SK-N-SH treated with all-trans-retinoic acid at 6 μM for 48 hours (cell line): ENCODE results near the gene HINT2.

ENCODE experiments used
- CREB5 ChIP-seq: fragments of 250-450 bp; sonication (Bioruptor Pico); IDR thresholded peaks from 2 replicates; pipeline ENCODE4 v1.5.1; 2020; ENCODE audit warnings: low read depth, mild to moderate bottlenecking, moderate library complexity
- CSDC2 ChIP-seq: fragments of 250-450 bp; sonication (Bioruptor Pico); IDR thresholded peaks from 2 replicates; pipeline ENCODE4 v1.5.0; 2020; ENCODE audit warnings: mild to moderate bottlenecking, moderate library complexity
- CSRNP3 ChIP-seq: fragments of 250-450 bp; sonication (Bioruptor Pico); IDR thresholded peaks from 2 replicates; pipeline ENCODE4 v1.5.1; 2021; ENCODE audit warnings: mild to moderate bottlenecking, moderate library complexity
- OSR1 ChIP-seq: fragments of 250-450 bp; sonication (Bioruptor Pico); IDR thresholded peaks from 2 replicates; pipeline ENCODE4 v1.8.0; 2022; ENCODE audit warnings: moderate library complexity, mild to moderate bottlenecking, inconsistent platforms
- PATZ1 ChIP-seq: fragments of 250-450 bp; sonication (Bioruptor Pico); IDR thresholded peaks from 2 replicates; pipeline ENCODE4 v1.8.0; 2020; ENCODE audit warnings: mild to moderate bottlenecking, moderate library complexity, borderline replicate concordance
- RARB ChIP-seq: fragments of 250-450 bp; sonication (Bioruptor Pico); IDR thresholded peaks from 2 replicates; pipeline ENCODE4 v1.8.0; 2021; ENCODE audit warnings: mild to moderate bottlenecking, moderate library complexity
- SNAI2 ChIP-seq: fragments of 250-450 bp; sonication (Bioruptor Pico); IDR thresholded peaks from 2 replicates; pipeline ENCODE4 v1.5.0; 2020; ENCODE audit warnings: mild to moderate bottlenecking, moderate library complexity
- TCF4 ChIP-seq: fragments of 250-450 bp; sonication (Bioruptor Pico); IDR thresholded peaks from 2 replicates; pipeline ENCODE4 v1.8.0; 2021; ENCODE audit warnings: mild to moderate bottlenecking, moderate library complexity, borderline replicate concordance
- ZC3H10 ChIP-seq: fragments of 250-450 bp; sonication (Bioruptor Pico); IDR thresholded peaks from 2 replicates; pipeline ENCODE4 v1.5.1; 2021; ENCODE audit warnings: mild to moderate bottlenecking, moderate library complexity
- ZFP3 ChIP-seq: fragments of 250-450 bp; sonication (Bioruptor Pico); IDR thresholded peaks from 2 replicates; pipeline ENCODE4 v1.5.0; 2020; ENCODE audit warnings: mild to moderate bottlenecking, moderate library complexity
- ZNF565 ChIP-seq: fragments of 450-650 bp; formaldehyde crosslinking; conservative IDR thresholded peaks from 2 replicates; pipeline ENCODE4 v1.5.0; 2020; ENCODE audit warnings: low read depth, mild to moderate bottlenecking, moderate library complexity
- ZNF70 ChIP-seq: fragments of 450-650 bp; formaldehyde crosslinking; IDR thresholded peaks from 2 replicates; pipeline ENCODE4 v1.5.0; 2020; ENCODE audit warnings: mild to moderate bottlenecking, moderate library complexity
- ZNF8 ChIP-seq: fragments of 450-650 bp; formaldehyde crosslinking; IDR thresholded peaks from 2 replicates; pipeline ENCODE4 v1.5.0; 2020; ENCODE audit warnings: mild to moderate bottlenecking, moderate library complexity

GRCh38 chr9:35814841-35815543, at the start of gene HINT2:
- TF ChIP-seq PATZ1 (CRISPR knock-in tag): no peak
- no peak for TF ChIP-seq TCF4 (CRISPR knock-in tag)
- no peak for TF ChIP-seq OSR1 (CRISPR knock-in tag)
- no peak for TF ChIP-seq RARB (CRISPR knock-in tag)
- TF ChIP-seq CREB5 (CRISPR knock-in tag): no peak
- TF ChIP-seq SNAI2: no peak
- TF ChIP-seq CSDC2 (CRISPR knock-in tag): no peak
- TF ChIP-seq ZFP3 (CRISPR knock-in tag): no peak
- no peak for TF ChIP-seq ZC3H10 (CRISPR knock-in tag)
- no peak for TF ChIP-seq CSRNP3 (CRISPR knock-in tag)
- TF ChIP-seq ZNF565 (CRISPR knock-in tag): no peak
- TF ChIP-seq ZNF70 (CRISPR knock-in tag): no peak
- TF ChIP-seq ZNF8: no peak
